Epithelial cell of esophagus (primary cell): Measurements from ENCODE around the gene PLTP.

Experiments used
- DNase-seq: peaks from one replicate; pipeline ENCODE4 v3.0.0; 2010; ENCODE audit warnings: low read depth
- H3K4me3 ChIP-seq: 2 replicates; pipeline ENCODE4 v1.5.1; 2011; ENCODE audit warnings: mild to moderate bottlenecking, low read length, control low read depth
- CTCF ChIP-seq: IDR thresholded peaks from 2 replicates; pipeline ENCODE4 v1.5.1; 2011; ENCODE audit warnings: low read depth, mild to moderate bottlenecking, low read length, control low read depth, inconsistent platforms; ENCODE audit not compliant: insufficient read depth; ENCODE audit errors: missing control alignments

PLTP gene

GRCh38 chr20:45857882-45858216 lies 54.1 kb downstream of the PLTP start:
- peak overlapping the region; percentile 89 for H3K4me3 ChIP-seq
- no peak for TF ChIP-seq CTCF
- DNase-seq: peak; percentile 24

- DNase-seq: peak; percentile 100
- H3K4me3 ChIP-seq: peak within 1 kb of the TSS; percentile 89
- no peak for TF ChIP-seq CTCF
Observed at GRCh38 chr20:45857114-45857881, 54.7 kb downstream of the PLTP start, which contains the start of the genes ACOT8 and ZSWIM3. TSS of gene ACOT8 (minus strand) at chr20:45857392. CDS start at chr20:45857315, 77 bp downstream. TSS of gene ZSWIM3 (plus strand) at chr20:45857614. CDS start at chr20:45857826, 212 bp downstream.

- no peak for DNase-seq
- H3K4me3 ChIP-seq: no peak overlapping the region
- no peak for TF ChIP-seq CTCF
Observed at GRCh38 chr20:45853484-45853883, 58.5 kb downstream of the PLTP start.

GRCh38 chr20:45852326-45852725 lies 59.6 kb downstream of the PLTP start:
- no peak overlapping the region for H3K4me3 ChIP-seq
- TF ChIP-seq CTCF: no peak
- no peak for DNase-seq

- no peak for TF ChIP-seq CTCF
- H3K4me3 ChIP-seq: no peak overlapping the region
- DNase-seq: no peak
Observed at GRCh38 chr20:45851501-45851900, 60.5 kb downstream of the PLTP start.

GRCh38 chr20:45850926-45851325 lies 61.0 kb downstream of the PLTP start:
- H3K4me3 ChIP-seq: no peak overlapping the region
- no peak for TF ChIP-seq CTCF
- no peak for DNase-seq

GRCh38 chr20:45850238-45850637 lies 61.7 kb downstream of the PLTP start:
- H3K4me3 ChIP-seq: no peak overlapping the region
- TF ChIP-seq CTCF: no peak
- no peak for DNase-seq
